ENCODE results near the gene BORCS6. TPM values are rescaled to one million over a fixed set of nuclear protein-coding genes. Genes with fewer than 3 reads are reported as not detected.
A peak's percentile ranks its signal among the peaks of the same experiment; 100 is the strongest.

The BORCS6 gene
- total RNA-seq, 2 donors from 2014 or later = 5.8 to 8.9 TPM

DNA sequence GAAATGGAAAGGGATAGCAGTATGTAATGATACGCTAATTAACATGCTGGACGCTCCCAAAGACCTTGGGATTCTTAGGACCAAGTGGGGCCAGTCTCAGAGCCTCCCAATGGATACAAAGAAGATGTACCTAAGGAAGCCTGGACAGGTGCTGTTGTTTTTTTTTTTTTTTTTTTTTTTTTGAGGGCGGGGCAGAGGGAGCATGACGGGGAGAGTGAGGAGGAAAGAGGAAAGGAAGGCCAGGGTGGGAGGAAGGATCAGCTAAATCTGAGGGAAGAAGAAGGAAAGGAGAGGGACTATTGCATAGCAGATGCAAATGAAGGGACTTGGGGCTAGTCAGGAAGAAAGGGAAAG, 29.8 kb downstream of the BORCS6 start:
- intact Hi-C loops (cut with DNase I) = no loop called here
- DNase-seq (peak; percentile 12), ATAC-seq (no peak)

DNA sequence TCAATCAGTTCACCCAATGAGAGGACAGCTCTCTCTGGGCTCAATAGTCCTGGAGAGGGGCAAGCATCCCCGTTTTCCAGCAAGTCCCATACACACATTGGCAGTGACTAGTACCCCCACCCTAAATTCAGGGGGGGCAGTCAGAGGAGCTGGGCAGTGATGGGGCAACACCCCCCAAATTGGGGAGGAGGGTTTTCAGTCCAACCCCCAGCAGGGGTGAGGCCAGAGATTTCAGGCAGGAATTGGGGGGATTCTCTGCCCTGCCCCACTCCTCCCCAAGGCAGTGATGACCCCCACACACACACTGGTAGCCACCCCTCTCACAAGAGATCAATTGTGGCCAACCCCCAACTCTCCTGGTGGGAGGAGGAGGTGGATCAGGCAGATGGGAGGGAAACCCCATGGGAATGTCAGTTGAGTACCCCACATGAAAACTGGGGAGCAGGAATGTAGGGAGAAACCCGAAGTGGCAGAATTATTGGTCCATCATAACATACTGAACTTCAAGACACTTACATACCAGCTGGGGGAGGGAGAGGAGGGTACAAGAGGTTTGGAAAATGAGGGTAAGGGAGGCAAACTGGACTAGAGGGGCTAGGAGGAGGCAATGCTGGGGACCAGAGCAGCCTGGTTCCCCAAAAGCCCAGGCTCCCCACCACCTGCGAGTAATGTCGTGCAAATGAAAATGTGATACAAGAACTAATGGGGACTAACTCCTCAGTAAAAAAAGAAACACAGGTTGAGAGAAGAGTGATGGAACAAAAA, 30.3 kb downstream of the BORCS6 start:
- DNase-seq (peak; percentile 10), ATAC-seq (no peak)
- intact Hi-C loops (cut with DNase I) = loop anchor here in 1 of 2 donors (5.0 kb wide), 1 partner anchor 37 kb away; the partner anchor contains the start of gene HES7

DNA sequence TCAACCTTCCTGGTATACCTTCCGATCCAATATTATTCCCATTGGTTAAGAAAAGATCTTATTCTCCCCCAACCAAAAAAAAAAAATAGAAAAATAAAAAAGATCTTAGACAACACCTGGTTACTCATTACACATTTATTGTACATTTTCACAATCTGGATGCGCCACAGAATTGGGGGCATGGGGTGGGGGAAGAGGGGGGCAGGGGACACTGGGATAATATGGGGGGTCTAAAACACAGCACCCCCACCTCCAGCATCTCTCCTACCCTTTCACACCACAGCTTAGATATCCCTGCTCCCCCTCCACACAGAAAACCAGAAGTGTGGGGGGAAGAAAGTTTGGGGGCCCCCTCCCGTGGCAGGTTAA, 31.0 kb downstream of the BORCS6 start:
- intact Hi-C loops (cut with DNase I) = loop anchor here in 1 of 2 donors (5.0 kb wide), 1 partner anchor 37 kb away; the partner anchor contains the start of gene HES7
- DNase-seq = no peak
- no peak for ATAC-seq

DNA sequence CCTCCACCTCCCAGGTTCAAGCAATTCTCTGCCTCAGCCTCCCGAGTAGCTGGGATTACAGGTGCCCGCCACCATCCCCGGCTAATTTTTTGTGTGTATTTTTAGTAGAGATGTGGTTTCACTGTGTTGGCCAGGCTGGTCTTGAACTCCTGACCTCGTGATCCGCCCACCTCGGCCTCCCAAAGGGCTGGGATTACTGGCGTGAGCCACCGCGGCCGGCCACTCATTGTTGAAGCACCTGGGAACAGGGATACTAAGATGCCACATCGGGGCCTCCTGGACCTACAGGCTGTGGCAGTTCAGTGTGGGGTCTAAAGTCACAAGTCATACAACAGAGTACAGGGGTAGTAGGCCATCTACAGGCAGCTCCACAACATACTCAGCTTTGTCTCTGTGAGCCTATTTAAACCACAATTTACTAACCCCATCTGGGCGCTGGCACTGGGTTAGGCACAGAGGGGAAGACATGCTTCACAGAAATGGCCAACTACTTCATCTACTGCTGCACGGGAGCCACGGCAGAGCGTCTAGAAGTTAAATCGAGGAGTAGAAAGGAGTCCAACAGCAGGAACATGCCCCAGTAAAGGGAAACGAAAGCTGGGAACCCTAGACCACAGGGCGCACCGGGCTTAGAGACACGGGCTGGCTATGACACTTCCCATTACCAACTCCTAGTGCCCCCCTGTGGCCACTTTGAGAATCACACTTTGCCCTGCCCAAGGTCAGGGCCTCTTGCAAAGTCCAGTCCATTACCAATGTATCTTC, 31.5 kb downstream of the BORCS6 start:
- DNase-seq (peak; percentile 92), ATAC-seq (peak in 1 of 2 donors; percentile 3)
- intact Hi-C loops (cut with DNase I) = loop anchor here in 1 of 2 donors (5.0 kb wide), 1 partner anchor 36 kb away; the partner anchor contains the start of gene HES7

DNA sequence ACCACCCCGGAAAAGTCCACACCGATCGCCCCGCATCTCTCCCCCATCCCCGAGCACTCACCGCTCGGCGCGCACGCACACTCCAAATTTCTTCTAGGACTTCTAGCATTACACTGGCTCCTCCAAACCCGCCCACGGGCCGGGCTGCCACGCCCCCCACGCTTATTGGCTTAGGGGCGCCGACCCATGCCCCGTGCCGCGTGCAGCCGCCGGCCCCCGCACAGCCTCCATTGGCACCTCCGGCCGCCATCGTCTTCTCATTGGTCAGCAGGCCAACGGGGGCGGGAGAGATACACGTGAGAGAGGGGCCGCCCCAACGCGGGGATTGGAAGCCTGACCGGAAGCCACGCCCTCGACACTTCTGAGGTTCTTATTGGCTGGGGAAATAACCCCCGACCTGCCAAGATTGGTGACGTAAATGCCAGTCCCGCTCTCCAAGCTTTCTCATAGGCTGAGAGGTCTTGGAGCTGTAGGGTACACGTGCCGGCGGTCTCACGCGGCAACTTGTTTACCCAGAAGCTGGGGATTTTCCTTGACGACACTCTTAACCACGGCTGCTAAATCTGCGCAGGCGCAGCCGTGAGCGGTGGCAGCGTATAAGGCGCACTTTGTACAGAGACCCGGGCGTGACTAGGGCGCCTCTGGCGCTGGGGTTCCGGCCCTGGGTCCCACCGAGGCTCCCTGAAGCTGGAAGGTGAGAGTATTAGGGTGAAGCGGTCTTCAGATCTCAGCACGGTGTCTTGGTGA, 33.6 kb downstream of the BORCS6 start:
- intact Hi-C loops (cut with DNase I) = loop anchor here in 1 of 2 donors (5.0 kb wide), 1 partner anchor 34 kb away; the partner anchor contains the start of gene HES7
- ATAC-seq (peak; percentile 65 to 67), DNase-seq (peak; percentile 100)

DNA sequence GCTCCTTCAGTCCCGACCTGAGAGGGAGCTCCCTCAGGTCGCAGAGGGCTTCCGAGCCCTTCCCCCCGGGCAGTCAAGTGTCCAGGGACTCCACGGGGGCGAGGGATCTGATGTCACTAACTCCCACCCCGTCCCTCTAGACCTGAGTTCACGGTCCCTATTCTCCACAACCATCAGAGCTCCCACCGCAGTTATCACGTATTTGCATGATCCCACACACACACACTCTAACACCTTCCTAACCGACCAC, 34.1 kb downstream of the BORCS6 start:
- DNase-seq (no peak), ATAC-seq (no peak)
- intact Hi-C loops (cut with DNase I) = loop anchor here in 1 of 2 donors (5.0 kb wide), 1 partner anchor 34 kb away; the partner anchor contains the start of gene HES7

DNA sequence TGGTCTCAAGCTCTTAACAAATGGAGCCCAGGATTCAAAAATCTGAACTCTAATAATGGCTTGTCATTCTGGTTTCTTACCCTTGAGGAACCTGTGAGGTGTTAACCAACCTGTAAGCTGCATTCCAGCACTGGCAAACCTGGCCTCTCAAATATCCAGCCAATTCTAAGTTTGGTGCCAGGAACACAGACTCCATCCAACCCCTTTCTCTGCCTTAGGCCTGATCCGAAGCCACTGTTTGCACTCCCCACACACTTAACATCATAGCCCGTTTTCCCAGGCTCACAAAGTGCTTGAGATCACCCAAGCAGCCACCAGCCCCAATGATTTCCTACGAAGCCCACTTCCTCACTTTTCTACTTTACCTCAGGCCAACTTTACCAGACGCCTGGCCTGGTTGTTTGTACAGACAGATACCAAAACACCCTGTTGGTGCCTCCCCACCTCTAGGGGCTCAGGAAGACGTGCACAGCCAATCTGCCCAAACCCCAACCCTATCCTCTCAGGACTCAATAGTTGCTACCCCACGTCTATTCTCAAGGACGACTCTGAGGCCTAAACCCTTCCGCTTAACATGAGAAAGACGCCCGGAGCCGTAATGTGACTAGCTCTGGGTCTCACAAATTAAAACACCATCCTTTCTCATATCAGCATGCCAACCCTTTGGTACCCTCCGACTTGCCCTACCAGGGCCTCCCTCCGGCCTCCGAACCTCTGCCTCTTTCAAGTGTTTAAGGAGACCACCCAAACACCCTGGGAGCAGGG, 34.6 kb downstream of the BORCS6 start:
- intact Hi-C loops (cut with DNase I) = loop anchor here in 1 of 2 donors (5.0 kb wide), 1 partner anchor 33 kb away; the partner anchor contains the start of gene HES7
- no peak for ATAC-seq
- no peak for DNase-seq

DNA sequence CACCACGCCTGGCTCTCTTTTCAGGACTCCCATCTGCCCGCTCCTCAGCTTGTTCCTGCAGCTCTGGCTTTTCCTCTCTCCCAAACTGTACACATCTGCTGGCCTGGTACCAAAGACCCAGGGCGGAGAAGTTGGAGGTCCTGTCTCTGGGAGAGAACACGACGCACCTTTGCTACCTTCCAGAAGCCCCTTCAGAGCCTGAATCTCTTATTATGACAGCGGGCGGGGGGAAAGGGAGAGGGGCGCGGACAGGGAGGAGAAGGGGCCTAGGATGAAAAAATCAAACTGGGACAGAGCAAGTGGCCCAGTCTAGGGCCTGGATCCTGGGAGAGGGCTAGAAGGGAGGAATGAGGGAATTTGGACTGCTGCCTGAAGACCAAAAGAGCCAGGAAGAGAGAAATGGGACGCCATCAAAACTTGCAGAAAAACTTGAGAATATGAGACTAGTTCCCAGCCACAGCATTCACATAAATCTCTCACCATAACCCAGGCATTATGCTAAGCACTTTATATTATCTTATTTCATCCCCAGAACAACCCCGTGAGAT, 35.3 kb downstream of the BORCS6 start:
- DNase-seq (no peak), ATAC-seq (no peak)
- intact Hi-C loops (cut with DNase I) = loop anchor here in 1 of 2 donors (5.0 kb wide), 1 partner anchor 32 kb away; the partner anchor contains the start of gene HES7

DNA sequence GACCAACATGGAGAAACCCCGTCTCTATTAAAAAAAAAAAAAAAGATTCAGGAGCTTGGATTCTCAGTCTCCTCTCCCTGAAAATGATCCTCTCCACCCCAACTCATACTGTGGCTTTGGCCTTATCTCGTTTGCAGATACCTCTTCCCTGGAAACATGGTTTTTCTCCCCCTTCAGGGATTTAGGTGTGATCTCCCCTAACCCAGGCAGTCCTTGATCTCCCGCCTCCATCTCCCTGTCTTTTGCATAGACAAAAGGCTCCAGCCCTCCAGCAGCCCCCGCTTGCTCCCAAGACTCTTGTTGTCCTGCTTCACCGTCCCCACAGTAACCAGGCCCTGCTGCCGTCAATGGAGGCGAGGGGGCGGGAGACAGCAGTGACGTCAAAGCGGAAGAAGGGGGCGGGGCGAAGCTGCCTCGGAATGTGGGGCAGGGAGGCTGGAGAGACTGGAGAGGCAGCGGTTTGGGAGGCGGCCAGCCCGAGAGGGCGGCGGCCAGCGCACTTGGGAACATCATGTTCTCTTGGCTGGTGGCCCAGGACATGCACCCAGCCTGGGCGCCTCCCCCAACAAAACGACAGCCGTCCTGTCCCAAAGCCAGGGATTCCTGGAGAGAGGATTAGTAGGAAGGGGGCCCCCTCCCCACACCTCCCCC, 35.9 kb downstream of the BORCS6 start:
- DNase-seq (peak; percentile 99), ATAC-seq (peak; percentile 35 to 57)
- intact Hi-C loops (cut with DNase I) = no loop called here

DNA sequence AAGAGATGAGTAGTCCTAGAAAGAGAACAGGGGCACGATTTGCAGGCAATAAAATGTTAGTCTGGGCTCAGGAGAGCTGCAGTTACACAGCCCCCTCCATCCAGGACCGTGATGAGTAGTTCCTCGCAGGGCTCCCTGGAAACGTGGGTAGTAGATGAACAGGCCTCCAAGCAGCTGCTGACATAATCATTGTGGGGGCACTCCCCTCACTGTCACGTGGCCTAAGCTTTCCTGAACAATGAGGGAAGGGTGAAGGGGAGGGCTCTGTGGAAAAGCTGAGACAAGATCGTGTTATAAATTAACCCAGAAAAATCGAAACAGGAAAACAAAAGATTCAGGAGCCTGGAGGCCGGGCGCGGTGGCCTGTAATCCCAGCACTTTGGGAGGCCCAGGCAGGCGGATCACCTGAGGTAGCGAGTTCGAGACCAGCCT, 36.4 kb downstream of the BORCS6 start:
- intact Hi-C loops (cut with DNase I) = no loop called here
- peak in 1 of 2 donors; percentile 27 for ATAC-seq
- peak; percentile 89 for DNase-seq

DNA sequence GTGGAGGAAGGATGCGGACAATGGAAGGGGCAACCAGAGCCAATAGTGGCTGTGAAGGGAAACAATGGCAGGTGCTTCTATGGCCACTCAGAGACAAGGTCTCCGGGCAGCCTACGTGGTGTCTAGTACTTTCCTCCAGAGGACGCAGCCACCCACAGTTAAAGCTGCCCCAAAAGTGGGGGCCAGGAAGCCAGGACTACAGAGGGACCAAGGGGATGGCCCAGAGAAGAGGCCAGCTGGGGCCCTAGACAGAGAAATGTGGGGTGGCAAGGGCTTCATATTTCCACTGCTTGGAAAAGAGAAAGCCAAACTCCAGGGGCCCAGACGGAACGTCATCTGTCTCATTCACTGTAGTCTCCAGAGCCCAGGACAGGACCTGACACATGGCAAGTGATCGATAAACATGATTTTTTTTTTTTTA, 36.9 kb downstream of the BORCS6 start:
- no peak for DNase-seq
- ATAC-seq = no peak
- intact Hi-C loops (cut with DNase I) = no loop called here

DNA sequence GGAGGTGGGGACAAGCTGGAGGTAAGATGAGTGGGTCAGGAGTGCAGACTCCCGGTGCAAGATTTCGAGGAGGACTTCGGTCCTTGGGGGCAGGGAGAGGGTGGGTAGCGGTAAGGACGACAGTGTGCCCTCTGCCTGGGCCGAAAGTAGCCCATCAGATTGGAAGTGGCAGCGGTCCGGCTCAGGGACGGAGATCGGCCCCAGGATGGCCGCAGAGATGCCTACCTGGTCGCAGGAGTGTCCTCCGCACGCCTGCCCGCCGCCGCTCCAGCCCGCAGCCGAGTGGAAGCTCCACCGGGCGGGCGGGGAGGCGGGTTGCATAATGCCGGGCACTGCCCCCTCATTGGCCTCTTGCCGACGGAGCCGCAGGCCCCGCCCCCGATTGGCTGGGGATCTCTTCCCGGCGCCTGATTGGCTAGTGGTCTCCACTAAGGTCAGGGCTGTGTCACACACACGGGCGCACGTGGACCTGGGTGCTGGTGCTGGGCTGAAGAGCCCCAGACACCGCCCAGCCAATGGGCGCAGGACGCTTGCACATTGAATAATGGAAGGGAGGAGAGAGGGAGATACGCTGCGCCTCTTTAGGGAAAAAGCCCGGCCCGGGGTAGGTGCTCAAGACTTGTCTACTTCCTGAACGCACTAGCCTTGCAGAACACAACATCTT, 37.7 kb downstream of the BORCS6 start, which contains the start of gene PER1:
PER1 (minus strand) TSS at position 293 of the 664 bp plus-strand sequence. CDS start 1,698 bp downstream, outside the sequence.
- peak; percentile 58 to 61 for ATAC-seq
- peak; percentile 98 for DNase-seq
- intact Hi-C loops (cut with DNase I) = no loop called here

DNA sequence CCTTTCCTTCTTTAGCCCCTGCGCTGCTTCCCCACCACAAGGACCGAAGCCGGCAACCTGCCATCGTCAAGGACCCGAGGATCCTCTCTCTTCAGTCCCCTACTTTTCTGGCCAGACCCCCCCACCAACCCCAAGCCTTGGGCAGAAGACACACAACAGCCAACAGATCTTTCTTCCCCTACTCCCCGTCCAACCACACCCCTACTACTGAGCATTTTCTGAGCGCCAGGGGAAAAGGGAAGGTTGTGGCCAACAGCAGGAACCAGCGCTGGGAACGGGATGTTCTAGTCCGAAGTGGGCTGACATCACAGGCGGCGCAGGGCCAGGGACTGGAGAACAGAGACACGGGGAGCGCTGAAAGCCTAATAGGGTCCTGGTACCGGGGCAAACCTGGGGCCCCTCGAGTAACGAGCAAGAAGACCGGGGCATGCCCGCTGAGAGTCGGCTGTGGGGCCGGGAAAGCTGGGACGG, 38.3 kb downstream of the BORCS6 start:
- DNase-seq (peak; percentile 92), ATAC-seq (peak; percentile 9 to 20)
- intact Hi-C loops (cut with DNase I) = no loop called here

DNA sequence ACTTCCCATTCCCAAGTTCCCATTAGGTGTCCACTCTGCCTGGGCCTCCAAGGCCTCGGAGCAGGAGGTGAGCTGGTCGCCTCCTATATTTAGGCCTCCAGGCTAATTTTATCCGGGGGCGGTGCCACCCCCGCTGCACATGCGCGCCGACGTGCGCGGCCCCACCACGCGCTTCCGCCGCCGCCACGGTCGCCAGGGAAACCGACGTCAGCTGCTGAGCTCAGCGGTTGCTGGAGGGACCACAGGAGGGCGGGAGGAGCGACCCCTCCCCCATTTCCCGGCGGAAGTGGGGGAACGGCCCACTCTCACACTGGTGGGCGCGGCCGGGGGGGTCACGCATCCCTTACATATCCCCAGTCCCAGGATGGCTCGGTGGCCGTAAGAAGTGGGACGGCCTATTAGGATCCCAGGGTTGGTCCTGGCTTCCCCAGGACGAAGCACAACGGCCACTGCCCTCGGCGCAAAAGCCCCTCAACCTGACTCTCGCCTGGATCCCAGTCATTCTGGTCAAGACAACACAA, 38.8 kb downstream of the BORCS6 start:
- intact Hi-C loops (cut with DNase I) = no loop called here
- ATAC-seq (peak; percentile 43 to 49), DNase-seq (peak; percentile 95)

DNA sequence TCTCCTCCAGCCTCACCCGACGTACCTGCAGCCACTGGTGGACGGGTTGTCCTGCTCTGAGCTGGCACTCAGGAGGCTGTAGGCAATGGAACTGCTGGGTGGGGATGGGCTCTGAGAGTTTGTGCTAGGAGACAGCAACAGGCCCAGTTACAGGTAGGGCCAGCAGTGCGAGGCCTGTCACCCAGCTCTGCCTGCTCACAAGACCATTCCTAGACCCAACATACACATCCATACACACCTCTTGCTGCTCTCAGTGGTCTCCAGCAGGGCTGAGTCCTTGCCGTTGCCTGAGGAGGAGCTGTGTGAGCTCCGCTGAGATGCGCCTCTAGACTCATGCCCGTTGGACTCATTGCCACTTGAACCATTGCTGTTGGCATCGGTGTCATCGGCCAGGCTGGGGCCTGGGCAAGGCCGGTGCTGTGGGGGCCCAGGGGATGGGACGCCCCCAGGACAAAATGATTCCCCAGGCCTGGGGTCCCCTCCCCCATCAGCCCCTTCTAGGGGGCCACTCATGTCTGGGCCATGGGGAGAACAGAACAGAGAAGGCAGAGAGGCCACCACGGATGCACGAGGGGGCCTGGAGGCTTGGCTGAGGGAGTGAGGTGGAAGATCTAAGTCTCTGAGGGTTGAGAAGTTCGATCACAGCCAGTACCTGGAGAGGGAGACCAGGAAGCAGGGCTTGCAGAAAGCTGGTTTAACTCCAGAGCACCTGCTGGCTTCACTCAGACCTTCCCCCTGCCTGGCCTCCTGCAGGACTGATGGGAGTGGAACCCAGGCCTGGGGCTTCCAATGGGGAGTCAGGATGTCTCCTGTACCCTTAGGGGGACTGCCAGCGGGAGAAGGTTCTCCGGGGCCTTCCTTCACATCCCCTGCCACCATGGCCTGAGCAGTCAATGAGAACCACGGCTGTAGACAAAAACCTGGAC, 39.5 kb downstream of the BORCS6 start:
- DNase-seq (no peak), ATAC-seq (no peak)
- intact Hi-C loops (cut with DNase I) = no loop called here

Measured in left cardiac atrium (tissue), 4 donors.